HG03103 (cell line): ENCODE results near the gene TMEM143.
"Not testable (repeated sequence)": the region's sequence is repeated elsewhere in the genome, so short reads cannot be mapped to it uniquely, and the experiment has no call there.

Experiments used
- ATAC-seq: cut with Tn5 transposase; IDR thresholded peaks from one replicate; pipeline ENCODE4 v1.9.1; 2021; ENCODE audit warnings: low read depth; ENCODE audit not compliant: unreplicated experiment

TMEM143 gene

DNA sequence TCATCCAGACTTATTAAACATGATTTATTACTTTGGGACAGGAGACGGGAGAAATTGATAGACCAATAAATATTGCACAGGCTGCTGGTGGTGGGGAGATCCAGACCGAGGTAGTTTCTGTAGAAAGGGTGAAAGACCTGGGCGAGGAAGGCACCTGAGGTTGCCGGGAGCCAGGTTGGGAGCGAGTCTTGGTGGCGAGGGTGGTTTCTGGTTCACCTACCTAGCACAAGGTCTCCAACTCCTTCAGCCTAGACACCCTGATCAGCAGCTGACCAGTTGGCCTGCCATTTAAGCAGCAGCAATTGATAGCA, 31.4 kb downstream of the TMEM143 start:
- no peak for ATAC-seq

DNA sequence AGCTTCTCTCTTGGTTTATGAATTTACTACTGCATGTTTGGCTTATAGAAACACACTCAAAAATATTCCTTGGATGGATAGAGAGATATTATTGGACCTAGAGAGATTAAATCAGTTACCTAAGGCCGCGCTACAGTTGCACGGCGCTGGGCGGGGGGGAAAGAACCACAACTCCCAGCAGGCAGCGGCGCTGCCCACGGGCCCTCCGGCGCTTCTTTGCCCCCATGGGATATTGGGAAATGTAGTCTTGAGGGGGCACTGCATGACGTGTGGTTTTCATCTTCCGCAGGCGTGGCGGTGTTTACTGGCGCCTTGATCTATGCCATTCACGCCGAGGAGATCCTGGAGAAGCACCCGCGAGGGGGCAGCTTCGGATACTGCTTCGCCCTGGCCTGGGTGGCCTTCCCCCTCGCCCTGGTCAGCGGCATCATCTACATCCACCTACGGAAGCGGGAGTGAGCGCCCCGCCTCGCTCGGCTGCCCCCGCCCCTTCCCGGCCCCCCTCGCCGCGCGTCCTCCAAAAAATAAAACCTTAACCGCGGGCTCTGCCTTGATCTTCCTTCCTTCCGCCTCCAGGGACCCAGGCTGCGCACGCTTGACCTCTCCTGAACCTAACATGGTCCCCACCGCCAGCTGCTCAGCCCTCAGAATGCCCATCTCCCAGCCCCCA, 33.6 kb downstream of the TMEM143 start:
- no peak for ATAC-seq

DNA sequence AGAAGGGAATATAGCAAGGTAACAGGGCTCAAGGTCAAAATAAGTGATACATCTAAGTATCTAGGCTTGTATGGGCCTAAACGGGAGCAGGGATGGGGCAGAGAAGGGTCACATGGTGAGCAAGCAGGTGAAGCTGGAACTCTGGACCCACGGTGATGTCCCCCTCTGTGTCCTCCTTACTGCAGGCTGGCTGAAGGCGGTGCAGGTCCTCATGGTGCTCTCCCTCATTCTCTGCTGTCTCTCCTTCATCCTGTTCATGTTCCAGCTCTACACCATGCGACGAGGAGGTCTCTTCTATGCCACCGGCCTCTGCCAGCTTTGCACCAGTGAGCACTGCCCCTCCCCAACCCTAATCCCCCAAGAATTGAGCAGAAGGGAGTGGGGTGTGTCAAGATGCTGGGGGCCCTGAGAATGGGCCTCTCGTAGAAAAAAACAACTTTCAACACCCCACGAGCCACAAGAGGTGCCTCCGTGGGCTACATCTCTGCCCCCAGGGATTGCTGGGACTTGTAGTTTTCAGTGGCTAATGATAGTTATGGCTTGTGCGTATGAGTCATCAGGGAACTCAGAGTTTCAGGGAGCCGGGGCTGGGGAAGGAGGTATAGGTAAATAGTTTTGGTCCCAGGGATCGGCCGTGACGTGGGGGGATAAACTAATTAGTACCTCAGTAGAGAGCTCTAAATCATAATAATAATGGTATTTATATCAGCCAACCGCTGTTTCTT, 34.4 kb downstream of the TMEM143 start:
- ATAC-seq: no peak

DNA sequence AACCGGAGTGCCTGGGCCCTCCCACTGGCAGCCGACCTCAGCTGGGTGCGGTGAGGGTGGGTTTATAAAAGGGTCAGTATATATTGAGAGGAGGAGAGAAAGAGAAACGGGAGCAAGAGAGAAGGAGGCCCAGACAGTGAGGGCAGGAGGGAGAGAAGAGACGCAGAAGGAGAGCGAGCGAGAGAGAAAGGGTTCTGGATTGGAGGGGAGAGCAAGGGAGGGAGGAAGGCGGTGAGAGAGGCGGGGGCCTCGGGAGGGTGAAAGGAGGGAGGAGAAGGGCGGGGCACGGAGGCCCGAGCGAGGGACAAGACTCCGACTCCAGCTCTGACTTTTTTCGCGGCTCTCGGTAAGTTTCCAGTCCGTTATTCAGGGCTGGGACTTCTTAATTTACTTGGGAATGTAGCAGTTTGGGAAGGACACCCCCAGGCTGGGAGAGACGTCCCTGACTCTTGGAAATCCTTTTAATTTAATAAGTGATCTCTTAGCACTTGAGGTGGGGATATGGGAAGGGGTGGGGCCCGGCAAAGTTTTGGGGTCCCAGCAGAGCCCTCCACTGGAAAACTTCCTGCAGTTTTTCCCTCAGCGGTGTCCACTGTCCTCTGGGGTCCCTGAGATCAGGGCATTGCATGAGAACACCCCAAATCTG, 38.4 kb downstream of the TMEM143 start, which contains the start of gene EMP3:
Gene EMP3, plus strand, starts transcription at position 288 of the 646 bp plus-strand sequence. CDS start 1,293 bp downstream, outside the sequence.
- no peak for ATAC-seq

DNA sequence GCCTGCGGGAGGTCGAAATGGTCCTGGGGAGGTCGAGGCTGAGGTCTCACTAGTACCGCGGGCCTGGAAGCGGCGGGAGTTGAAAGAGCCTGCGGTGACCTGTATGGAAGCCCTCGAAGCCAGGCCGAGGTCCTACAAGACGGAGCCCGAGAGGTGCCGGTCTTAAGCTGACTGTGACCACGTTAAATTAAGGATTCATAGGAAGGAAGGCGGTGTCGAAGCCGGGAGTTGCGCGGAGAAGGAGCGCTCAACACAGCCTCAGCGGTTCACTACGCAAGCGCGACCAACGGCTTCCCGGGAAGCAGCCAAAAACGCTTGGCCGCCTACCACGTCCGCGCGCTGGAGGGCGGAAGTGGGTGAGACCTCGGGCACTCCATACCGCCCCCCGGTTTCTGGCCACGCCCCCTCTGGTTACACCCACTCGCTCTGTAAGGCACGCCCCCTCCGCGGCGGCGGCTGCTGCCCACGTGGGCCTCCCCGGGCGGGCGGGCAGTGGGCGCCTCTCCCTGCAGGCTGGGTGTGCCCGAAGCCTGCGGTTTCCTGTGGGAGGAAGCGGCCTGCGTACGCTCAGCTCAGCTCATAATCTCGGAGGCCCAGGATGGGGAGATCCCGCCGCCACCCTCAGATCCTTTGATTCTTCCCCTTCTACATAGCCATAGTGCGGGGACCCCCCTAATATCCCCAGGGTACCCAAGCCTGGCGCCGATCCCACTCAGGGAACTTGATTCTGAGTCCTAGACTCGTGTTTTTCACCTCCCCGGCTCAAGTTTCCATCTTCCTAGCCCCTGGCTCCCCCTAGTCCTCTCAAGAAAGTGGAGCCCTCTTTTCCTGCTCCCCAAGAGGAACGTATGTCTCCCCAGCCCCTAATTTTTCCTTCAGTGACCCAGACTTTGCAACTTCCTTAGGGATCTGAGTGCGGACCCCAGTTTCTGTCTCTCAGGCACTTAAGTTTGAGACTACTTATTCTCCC, 41.8 kb downstream of the TMEM143 start:
- ATAC-seq: peak; percentile 47

DNA sequence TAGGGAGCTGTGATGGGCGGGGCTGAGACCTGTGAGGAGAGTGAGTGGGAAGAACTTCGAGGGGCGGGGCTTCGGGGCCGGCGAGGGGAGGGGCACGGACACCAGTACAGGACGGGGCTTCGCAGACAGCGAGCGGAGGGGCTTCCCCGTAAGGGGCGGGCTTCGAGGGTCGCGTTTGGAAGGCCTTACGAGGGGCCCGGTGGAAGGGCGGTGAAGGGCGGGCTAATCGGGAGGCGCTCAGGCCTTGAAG, 42.4 kb downstream of the TMEM143 start:
- peak; percentile 48 for ATAC-seq

DNA sequence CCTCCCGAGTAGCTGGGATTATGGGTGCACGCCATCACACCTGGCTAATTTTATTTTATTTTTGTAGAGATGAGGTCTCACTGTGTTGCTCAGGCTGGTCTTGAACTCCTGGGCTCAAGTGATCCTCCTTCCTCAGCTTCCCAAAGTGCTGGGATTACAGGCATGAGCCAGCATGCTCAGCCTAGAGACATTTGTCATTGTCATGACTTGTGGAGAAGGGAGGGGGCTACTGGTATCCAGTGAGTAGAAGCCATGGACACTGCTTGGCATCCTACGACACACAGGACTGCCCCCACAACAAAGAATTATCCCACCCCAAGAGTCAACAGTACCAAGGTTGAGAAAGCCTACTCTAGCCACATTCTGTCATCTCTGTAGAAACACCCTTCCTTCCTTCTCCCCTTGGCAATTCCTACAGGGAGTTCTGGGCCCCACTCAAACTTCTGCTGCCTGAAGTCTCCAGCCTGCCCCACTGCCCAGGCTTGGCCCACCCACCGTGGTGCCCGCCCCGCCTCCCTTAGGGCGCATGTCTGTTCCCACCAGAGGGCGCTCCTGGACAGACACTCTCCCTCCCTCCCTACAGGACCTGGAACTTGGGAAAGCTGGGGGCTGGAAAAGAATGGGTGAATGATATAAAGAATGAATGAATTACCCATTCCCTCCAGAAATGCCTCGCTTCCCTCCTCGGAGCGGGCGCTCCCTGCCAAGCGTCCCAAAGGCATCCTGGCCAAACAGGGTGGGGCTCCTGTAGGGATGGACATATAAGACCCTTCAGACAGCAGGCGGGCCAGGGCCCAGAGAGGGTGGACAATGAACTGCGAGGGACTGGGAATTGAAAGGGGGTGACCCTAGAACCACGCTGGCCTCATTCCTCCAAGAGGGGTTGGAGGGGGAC, 43.8 kb downstream of the TMEM143 start:
- ATAC-seq: no peak

DNA sequence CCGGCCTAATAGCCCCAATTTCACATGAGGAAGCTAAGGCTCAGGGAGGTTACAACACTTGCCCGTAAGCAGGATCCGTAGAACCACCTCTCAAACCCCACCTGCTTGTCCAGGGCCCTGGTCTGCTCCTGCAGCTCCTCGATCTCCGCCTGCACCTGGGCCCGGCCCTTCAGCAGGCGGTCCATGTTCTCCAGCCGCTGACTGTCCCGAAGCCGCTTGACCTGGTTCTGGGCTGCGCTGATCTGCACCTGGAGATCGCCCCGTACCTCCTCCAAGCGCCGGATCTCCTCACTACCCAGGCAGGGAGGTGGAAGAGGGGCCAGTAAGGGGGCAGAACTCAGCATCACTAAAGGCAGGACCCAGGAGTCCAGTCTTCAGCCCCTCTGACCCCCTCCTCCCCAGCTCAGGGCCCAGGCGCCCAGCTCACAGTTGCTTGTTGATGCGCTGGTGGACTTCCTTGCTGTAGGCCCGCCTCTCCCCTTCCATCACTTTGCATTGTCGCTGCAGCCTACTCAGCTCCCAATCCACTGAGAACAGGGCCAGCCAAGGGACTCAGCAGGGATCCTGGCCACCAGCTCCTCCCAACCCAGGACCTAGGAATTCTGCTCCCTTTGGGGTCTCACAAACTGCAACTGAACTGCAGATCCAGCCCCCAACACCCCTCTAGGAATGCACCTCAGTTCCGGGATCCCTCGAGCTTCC, 45.3 kb downstream of the TMEM143 start:
- ATAC-seq: no peak

DNA sequence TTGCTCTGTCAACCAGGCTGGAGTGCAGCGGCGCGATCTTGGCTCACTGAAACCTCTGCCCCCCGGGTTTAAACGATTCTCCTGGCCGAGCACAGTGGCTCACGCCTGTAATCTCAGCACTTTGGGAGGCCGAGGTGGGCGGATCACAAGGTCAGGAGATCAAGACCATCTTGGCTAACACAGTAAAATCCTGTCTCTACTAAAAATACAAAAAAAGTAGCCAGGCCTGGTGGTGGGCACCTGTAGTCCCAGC, 46.1 kb downstream of the TMEM143 start:
- not testable (repeated sequence) for ATAC-seq

DNA sequence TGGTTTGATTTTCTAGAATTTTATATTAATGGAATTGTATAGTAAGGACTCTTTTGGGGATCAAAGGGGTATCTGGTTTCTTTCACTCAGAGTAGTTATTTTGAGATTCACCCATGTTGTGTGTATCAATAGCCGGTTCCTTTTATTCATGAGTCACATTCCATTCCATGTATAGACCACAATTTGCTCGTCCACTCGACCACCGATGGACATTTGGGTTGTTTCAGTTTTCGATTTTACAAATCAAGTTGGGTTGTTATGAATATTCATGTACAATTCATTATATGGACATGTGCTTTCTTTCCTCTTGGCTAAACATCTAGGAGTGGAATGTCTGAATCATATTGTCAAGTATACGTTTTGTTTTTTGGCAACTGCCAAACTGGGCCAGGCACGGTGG, 48.0 kb downstream of the TMEM143 start:
- no peak for ATAC-seq

DNA sequence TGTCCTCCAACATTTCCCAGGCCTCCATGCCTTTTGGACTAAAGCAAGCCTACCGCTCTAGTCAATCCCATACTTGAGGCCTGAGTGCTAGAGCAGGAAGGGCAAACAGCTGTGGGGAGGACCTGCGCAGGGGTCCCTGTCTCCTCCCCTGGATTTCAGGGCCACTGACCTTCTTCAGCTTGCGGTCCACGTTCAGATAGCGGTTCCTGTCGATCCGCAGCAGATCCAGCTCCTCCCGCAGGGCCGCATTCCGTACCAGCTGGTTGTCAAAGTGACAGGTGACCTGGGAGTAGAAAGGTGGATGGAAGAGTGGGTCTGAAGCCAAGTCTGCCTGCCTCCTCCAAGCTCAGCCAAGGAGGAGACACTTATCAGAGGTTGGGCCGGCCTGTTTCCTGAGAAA, 52.4 kb downstream of the TMEM143 start:
- ATAC-seq: no peak

DNA sequence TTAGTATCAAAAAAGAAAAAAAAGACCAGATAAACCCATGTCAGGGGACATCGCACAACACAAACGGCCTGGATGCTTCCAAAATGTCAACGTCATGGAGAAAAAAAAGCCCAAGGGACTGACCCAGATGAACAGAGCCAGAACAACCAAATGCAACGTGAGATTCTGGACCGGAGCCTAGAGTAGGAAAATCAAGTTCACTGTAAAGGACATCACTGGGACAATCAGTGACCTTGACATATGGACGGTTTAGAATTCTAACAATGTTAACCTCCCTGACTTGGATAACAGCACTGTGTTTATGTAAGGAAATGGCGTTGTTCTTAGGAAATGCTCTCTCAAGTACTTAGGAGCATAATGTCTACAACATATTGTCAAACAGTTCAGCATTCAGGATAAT, 53.5 kb downstream of the TMEM143 start:
- ATAC-seq: no peak

DNA sequence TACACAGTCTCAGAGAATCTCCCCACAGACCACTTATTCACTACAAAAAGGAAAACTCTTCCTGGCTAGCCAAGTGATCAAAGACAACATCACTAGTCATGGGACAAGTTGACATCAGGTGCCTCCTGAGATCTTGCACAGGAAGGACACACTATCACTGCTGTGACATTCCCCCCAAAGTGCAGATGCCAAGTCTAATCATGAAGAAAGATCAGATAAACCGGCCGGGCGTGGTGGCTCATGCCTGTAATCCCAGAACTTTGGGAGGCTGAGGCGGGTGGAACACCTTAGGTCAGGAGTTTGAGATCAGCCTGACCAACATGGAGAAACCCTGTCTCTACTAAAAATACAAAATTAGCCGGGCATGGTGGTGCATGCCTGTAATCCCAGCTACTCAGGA, 54.0 kb downstream of the TMEM143 start:
- not testable (repeated sequence) for ATAC-seq

DNA sequence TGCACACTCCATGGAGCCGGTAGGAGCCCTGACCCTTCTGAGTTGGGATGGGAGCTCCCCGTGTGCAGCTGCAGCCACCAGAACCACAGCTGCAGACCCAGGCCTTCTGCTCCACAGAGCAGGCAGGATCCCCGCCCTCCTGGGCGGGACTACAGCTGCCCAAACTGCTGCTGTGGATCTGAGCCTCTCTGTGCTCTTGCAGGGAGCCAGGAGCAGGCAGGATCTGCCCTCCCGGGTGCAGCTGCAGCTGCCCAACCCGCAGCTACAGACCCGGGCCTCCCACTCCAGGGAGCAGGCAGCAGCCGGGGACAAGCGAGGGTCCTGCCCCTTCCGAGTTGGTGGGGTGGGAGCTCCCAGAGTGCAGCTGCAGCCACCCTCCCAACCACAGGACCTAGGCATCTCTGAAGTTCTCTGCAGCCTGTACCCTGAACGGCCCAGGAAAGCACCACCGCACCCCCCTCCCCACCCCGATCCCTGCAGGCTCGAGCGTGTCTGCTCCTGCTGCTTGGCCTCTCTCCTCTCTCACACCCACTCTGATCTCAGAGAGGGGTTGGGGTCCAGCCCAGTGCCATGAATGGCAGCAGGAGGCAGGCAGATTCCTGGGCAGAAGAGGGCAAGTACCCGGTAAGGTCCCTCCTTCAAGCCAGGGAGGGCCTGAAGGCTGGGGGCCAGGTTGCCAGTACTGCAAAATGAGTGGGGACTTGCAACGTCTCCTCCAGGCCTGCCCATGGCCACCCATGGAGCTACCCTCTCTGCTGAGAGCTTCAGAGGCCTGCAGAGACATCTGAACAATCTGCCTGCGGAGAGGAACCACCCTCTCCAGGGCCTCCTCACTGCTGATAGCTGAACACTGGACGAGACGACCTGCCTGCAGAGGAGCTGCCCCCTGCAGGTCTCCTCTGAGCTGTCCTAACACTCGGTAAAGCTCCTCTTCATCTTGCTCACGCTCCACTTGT, 54.8 kb downstream of the TMEM143 start:
- no peak for ATAC-seq

DNA sequence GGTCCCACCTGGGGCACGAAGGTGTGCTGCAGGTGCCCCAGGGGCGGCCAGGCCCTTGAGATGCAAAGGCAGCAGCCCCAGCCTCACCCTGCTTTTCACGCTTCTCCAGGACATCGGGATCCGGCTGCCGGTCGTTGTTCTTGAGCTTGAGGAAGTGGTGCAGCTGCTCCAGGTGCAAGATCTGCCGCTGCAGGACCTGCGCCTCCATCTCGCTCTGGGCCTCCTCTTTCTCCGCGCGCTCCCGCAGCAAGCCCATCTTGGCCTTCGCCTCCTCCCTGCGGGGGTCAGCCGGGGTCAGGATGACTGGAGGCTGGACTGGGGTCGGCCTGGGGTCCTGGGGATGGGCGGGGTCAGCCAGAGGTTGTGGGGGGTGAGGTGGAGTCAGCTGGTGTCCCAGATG, 59.9 kb downstream of the TMEM143 start:
- no peak for ATAC-seq

DNA sequence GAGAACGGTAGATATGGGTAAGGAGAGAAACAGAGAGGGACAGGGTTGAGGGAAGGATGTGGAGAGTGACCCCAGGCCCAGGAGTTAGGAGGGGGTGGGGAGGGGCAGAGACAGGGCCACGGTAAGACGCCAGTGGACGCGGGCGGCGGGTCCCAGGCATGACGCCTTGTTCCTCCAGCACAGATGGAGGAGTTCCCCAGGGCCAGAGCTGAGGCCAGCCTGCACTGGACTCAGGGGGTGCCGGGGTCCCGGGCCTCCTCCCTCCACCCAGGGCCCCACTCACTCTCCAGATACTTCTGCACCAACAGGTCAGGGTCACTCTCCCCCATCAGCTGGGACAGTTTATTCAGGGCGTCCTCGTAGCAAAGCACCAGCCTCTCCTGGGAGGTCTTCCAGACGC, 60.4 kb downstream of the TMEM143 start:
- ATAC-seq: no peak

DNA sequence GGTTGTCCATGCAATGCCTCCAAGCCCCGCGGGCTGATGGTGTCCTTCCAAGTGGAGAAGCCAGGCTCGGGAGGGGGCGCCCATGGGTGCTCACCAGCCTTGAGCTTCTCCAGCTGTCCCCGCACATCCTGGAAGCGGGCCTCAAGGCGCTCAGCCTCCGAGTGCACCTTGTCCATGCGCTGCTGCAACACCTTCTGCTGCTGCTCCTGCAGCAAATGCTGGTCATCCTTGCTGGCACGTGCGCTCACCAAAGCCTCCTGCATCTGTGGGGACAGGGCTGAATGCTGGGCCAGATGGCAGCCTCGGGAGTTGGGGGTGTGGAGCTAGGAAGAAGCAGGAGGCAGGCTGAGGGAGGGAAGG, 61.2 kb downstream of the TMEM143 start:
- no peak for ATAC-seq

DNA sequence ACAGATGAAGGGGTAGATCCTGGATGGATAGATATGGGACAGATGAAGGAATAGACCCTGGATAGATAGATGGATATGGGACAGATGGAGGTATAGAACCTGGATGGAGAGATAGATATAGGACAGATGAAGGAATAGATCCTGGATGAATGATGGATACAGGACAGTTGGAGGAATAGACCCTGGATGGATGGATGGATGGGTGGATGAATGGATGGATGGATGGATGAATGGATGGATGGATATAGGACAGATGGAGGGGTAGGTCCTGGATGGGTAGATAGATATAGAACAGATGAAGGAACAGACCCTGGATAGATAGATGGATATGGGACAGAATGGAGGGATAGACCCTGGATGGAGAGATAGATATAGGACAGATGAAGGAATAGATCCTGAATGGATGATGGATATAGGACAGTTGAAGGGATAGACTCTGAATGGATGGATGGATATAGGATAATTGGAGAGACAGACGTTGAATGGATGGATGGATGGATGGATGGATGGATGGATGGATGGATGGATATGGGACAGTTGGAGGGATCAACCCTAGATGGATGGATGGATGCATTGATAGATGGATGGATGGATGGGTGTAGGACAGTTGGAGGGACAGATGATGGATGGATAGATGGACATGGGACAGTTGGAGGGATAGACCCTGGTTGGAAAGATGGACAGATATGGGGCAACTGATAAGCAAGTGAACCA, 61.7 kb downstream of the TMEM143 start:
- no peak for ATAC-seq
